Mononuclear cell (primary cell): ENCODE data around the gene TMOD2. TPM values are rescaled to one million over a fixed set of nuclear protein-coding genes. Genes with fewer than 3 reads are reported as not detected.

Experiments used
- H3K27me3 ChIP-seq: 2 replicates; pipeline ENCODE4 v1.6.0; 2011; ENCODE audit warnings: low read length, control low read depth; ENCODE audit not compliant: insufficient read depth
- H3K4me1 ChIP-seq: 2 replicates; pipeline ENCODE4 v1.5.1; 2011; ENCODE audit warnings: mild to moderate bottlenecking, low read length, control low read depth; ENCODE audit not compliant: insufficient read depth
- H3K4me3 ChIP-seq: 2 replicates; pipeline ENCODE4 v1.5.1; 2011; ENCODE audit warnings: mild to moderate bottlenecking, low read length, moderate library complexity
- H3K9me3 ChIP-seq: 2 replicates; pipeline ENCODE4 v1.5.1; 2011; ENCODE audit warnings: low read depth, mild to moderate bottlenecking, control low read depth, low read length
- total RNA-seq: library from RNA; depleted of rRNA; stranded (reverse); fragments of >200 nt; gene quantifications from one replicate; pipeline ENCODE4 v1.2.3, GENCODE V29; 2012

TMOD2 gene
- total RNA-seq, 1 donor: 5.9 TPM

- peaks cover 74% of the 10 kb centered on the region for H3K4me1 ChIP-seq
- no peaks in the 10 kb centered on the region for H3K9me3 ChIP-seq
- H3K4me3 ChIP-seq: no peak overlapping the region
- H3K27me3 ChIP-seq: no peaks in the 10 kb centered on the region
Measured at GRCh38 chr15:51841406-51842040, 90.1 kb downstream of the TMOD2 start.

GRCh38 chr15:51842265-51842664, 90.9 kb downstream of the TMOD2 start:
- no peaks in the 10 kb centered on the region for H3K9me3 ChIP-seq
- no peaks in the 10 kb centered on the region for H3K27me3 ChIP-seq
- no peak overlapping the region for H3K4me3 ChIP-seq
- H3K4me1 ChIP-seq: peaks cover 78% of the 10 kb centered on the region

DNA sequence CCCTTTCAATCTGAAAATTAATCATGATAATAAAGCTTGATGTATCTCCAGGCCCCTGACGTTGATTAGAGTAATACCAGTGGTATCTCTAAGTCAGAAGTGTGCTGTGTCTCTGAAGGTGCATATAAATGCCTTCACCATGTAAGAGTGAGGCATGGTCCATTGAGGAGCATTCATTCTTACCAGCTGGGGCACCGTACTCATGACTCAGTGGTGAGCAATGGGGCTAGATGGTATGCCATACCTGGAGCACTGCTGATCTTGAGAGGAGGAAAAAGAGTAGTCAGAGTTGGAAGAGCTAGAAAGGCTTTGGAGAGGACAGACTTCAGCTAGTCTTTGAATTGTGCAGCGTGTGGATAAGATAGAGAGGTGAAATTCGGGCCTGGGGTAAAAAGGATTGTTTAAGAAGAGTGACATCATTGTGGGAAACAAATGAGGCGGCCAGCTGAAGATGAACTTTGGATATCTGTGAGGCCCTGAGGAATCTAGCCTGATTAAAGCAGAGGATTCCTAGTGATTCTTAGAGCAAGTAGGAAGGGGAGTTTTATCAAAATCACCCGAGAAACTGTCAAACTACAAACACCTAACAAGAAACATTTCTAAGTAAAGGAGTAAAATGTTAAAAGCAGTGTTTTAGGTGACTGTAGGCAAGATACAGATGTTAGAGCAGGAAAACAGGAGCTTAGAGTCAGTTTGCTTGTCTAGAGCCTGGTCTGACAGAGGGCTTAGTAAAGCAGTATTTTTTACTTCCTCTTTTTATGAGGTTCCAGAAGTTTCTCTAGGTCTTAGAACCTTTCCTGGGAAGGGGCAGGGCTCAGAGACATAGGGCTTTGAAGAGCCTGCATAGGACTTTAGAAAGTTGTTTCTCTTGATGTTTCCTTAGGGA, 91.7 kb downstream of the TMOD2 start:
- no peaks in the 10 kb centered on the region for H3K27me3 ChIP-seq
- no peaks in the 10 kb centered on the region for H3K9me3 ChIP-seq
- no peak overlapping the region for H3K4me3 ChIP-seq
- peaks cover 76% of the 10 kb centered on the region for H3K4me1 ChIP-seq

- Histone ChIP-seq H3K9me3 (no peaks in the 10 kb centered on the region), H3K4me3 (no peak overlapping the region), H3K27me3 (no peaks in the 10 kb centered on the region), H3K4me1 (peaks cover 64% of the 10 kb centered on the region)
Measured at GRCh38 chr15:51844747-51845426, 93.5 kb downstream of the TMOD2 start.

GRCh38 chr15:51846066-51846462, 94.7 kb downstream of the TMOD2 start:
- Histone ChIP-seq H3K4me3 (no peak overlapping the region), H3K4me1 (peaks cover 69% of the 10 kb centered on the region), H3K9me3 (no peaks in the 10 kb centered on the region), H3K27me3 (no peaks in the 10 kb centered on the region)

GRCh38 chr15:51846463-51847230, 95.2 kb downstream of the TMOD2 start:
- peaks cover 64% of the 10 kb centered on the region for H3K4me1 ChIP-seq
- no peaks in the 10 kb centered on the region for H3K27me3 ChIP-seq
- H3K9me3 ChIP-seq: no peaks in the 10 kb centered on the region
- no peak overlapping the region for H3K4me3 ChIP-seq

- H3K27me3 ChIP-seq: no peaks in the 10 kb centered on the region
Measured at GRCh38 chr15:51848811-51849210, 97.4 kb downstream of the TMOD2 start.

DNA sequence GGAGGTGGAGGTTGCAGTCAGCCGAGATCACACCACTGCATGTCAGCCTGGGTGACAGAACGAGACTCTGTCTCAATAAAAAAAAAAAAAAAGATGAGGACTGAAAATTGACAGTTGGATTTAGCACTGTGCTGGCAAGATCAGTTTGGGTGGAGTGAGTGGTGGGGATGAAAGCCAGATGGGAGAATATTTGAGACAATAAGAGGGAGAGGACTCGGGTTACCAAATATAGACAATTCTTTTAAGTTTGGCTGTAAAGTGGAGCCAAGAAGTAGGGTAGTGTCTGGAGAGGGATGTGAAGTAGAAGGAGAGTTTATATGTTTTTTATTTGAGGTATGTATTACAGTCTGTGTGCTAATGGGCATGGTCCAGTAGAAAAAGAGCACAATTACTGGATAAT, 98.5 kb downstream of the TMOD2 start:
- H3K9me3 ChIP-seq: no peaks in the 10 kb centered on the region

More at GRCh38 chr15:51848811-51849210, 97.4 kb downstream of the TMOD2 start:
- H3K9me3 ChIP-seq: no peaks in the 10 kb centered on the region
- H3K4me1 ChIP-seq: peaks cover 42% of the 10 kb centered on the region
- no peak overlapping the region for H3K4me3 ChIP-seq

GRCh38 chr15:51853998-51854397, 102.6 kb downstream of the TMOD2 start:
- H3K4me3 ChIP-seq: no peak overlapping the region
- peaks cover 12% of the 10 kb centered on the region for H3K4me1 ChIP-seq
- H3K9me3 ChIP-seq: no peaks in the 10 kb centered on the region
- no peaks in the 10 kb centered on the region for H3K27me3 ChIP-seq

More for the DNA sequence above, 98.5 kb downstream of the TMOD2 start:
- H3K4me3 ChIP-seq: no peak overlapping the region
- no peaks in the 10 kb centered on the region for H3K27me3 ChIP-seq
- peaks cover 38% of the 10 kb centered on the region for H3K4me1 ChIP-seq

DNA sequence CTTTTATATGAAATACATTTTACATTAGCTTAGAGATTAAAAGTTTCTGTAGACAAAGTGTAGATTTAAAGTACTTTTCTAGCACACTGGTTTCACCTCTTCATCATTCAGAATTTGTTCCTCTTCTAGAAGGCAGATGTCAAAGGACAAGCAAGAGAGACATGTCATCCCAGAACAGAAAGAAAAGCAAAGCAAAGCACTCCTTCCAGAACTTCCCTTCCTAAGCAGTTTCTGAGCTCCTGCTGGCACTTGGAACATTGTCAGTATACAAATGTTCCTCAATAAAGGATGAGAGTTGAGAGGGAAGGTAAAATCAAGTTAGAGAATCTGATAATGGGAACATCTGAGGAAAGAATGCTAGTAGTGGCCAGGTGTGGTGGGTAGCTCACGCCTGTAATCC, 104.2 kb downstream of the TMOD2 start:
- peaks cover 8% of the 10 kb centered on the region for H3K4me1 ChIP-seq
- H3K9me3 ChIP-seq: no peaks in the 10 kb centered on the region
- no peak overlapping the region for H3K4me3 ChIP-seq
- no peaks in the 10 kb centered on the region for H3K27me3 ChIP-seq

DNA sequence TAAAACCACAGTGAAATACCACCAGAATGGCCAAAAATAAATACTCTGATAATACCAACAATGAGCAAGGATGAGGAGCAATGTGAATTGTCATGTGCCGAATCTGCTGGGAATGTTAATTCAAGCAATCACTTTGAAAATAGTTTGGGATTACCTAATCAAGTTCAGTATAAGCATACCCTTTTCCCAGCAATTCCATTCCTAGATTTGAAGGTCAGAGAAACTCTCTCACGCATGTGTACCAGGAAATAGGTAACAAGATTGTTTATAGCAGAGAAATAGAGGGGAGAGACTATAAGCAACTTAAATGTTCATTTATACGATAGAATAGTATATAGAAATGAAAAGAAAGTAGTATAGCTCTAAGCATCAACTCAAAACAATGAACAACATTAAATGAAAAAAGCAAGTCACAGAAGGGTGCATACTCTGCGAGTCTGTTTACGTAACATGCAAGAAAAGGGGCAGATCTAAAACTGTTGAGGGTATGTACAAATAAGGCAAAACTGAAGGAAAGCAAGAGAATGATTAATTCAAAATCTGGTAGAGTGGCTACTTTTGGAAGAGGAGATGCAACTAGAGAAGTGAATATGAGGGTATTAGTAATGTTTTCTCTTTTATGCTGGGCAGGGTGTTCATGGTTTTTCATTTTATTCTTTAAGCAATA, 105.5 kb downstream of the TMOD2 start:
- no peak overlapping the region for H3K4me3 ChIP-seq
- no peaks in the 10 kb centered on the region for H3K9me3 ChIP-seq
- H3K4me1 ChIP-seq: peaks cover 14% of the 10 kb centered on the region
- H3K27me3 ChIP-seq: no peaks in the 10 kb centered on the region

DNA sequence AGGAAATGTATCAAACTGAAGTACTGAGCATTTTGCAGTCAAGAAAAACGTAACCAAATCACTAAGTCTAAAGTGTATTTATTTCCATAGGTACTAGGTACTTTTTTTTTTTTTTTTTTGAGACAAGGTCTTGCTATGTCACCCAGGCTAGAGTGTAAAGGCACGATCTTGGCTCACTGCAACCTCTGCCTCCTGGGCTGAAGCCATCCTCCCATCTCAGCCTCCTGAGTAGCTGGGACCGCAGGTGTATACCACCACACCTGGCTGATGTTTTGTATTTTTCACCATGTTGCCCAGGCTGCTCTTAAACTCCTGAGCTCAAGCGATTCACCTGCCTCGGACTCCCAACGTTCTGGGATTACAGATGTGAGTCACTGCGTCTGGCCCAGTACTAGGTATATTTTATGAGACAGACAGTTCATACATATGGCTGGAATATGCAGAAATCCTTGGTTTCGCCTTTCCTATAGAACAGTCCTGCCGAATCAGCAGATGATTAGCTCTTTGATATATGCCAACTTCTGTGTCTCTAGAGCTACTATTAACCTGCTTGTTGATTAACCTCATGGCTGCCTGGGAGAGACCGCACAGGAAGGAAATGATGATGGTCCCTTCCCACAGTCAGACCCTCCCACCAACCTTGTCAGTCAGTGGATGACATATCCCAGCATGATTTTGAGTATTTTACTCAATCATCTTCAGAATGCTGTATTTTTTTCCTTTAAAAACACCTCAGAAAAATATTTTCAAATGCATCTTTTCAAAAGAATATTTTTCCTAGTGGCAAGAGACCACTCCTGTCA, 110.4 kb downstream of the TMOD2 start:
- Histone ChIP-seq H3K9me3 (no peaks in the 10 kb centered on the region), H3K4me1 (peaks cover 20% of the 10 kb centered on the region), H3K27me3 (no peaks in the 10 kb centered on the region), H3K4me3 (no peak overlapping the region)

- peaks cover 20% of the 10 kb centered on the region for H3K4me1 ChIP-seq
- no peaks in the 10 kb centered on the region for H3K27me3 ChIP-seq
- no peaks in the 10 kb centered on the region for H3K9me3 ChIP-seq
- no peak overlapping the region for H3K4me3 ChIP-seq
Measured at GRCh38 chr15:51863131-51863530, 111.7 kb downstream of the TMOD2 start.
